ES-I3 (cell line): ENCODE results near the gene SLTM.
"Not testable (repeated sequence)": the region's sequence is repeated elsewhere in the genome, so short reads cannot be mapped to it uniquely, and the experiment has no call there.

Experiments
- H3K36me3 ChIP-seq: 2 replicates; pipeline ENCODE4 v1.6.1; 2013; ENCODE audit warnings: mild to moderate bottlenecking, low read length, control low read depth, moderate library complexity; ENCODE audit not compliant: insufficient read depth
- H3K4me1 ChIP-seq: 2 replicates; pipeline ENCODE4 v1.6.1; 2013; ENCODE audit warnings: mild to moderate bottlenecking, control low read depth, low read length; ENCODE audit not compliant: insufficient read depth
- H3K9ac ChIP-seq: 2 replicates; pipeline ENCODE4 v1.6.1; 2013; ENCODE audit warnings: low read depth, mild to moderate bottlenecking, low read length, moderate library complexity
- H3K9me3 ChIP-seq: 2 replicates; pipeline ENCODE4 v1.6.1; 2013; ENCODE audit warnings: mild to moderate bottlenecking, low read length, moderate library complexity; ENCODE audit not compliant: control insufficient read depth, insufficient read depth

Gene SLTM

GRCh38 chr15:58947179-58947578 lies 13.7 kb upstream of the SLTM start:
- Histone ChIP-seq H3K36me3 (no peaks in the 10 kb centered on the region), H3K9me3 (no peaks in the 10 kb centered on the region), H3K9ac (no peak overlapping the region), H3K4me1 (peaks cover 4% of the 10 kb centered on the region; the same call in 1 of the 2 replicates)

GRCh38 chr15:58934974-58935373 lies 1.5 kb upstream of the SLTM start:
- H3K36me3 ChIP-seq, H3K9me3 ChIP-seq: not testable (repeated sequence)
- Histone ChIP-seq H3K4me1 (peaks cover 11% of the 10 kb centered on the region), H3K9ac (peak overlapping the region; percentile 86; the same call in 1 of the 2 replicates)

GRCh38 chr15:58934521-58934920 lies 1.0 kb upstream of the SLTM start:
- Histone ChIP-seq H3K36me3 (no peaks in the 10 kb centered on the region), H3K9ac (peak overlapping the region; percentile 86), H3K9me3 (no peaks in the 10 kb centered on the region)

GRCh38 chr15:58934114-58934447 lies 602 bp upstream of the SLTM start:
- Histone ChIP-seq H3K9ac (peak overlapping the region; percentile 86), H3K36me3 (no peaks in the 10 kb centered on the region), H3K4me1 (peaks cover 11% of the 10 kb centered on the region), H3K9me3 (no peaks in the 10 kb centered on the region)

More at GRCh38 chr15:58934521-58934920, 1.0 kb upstream of the SLTM start:
- H3K4me1 ChIP-seq = peaks cover 11% of the 10 kb centered on the region

GRCh38 chr15:58932710-58933280 lies 684 bp downstream of the SLTM start:
- no peaks in the 10 kb centered on the region for H3K9me3 ChIP-seq
- peak overlapping the region; percentile 86 for H3K9ac ChIP-seq
- H3K36me3 ChIP-seq = no peaks in the 10 kb centered on the region
- peaks cover 11% of the 10 kb centered on the region for H3K4me1 ChIP-seq

GRCh38 chr15:58931987-58932588 lies 1.4 kb downstream of the SLTM start:
- Histone ChIP-seq H3K9ac (peak overlapping the region; percentile 86), H3K36me3 (0 out of 2 replicates have a peak, but pooled peaks cover 2% of the 10 kb centered on the region), H3K9me3 (no peaks in the 10 kb centered on the region), H3K4me1 (peaks cover 11% of the 10 kb centered on the region)

- Histone ChIP-seq H3K36me3 (0 out of 2 replicates have a peak, but pooled peaks cover 4% of the 10 kb centered on the region), H3K9ac (no peak overlapping the region), H3K4me1 (peaks cover 16% of the 10 kb centered on the region), H3K9me3 (no peaks in the 10 kb centered on the region)
Observed at GRCh38 chr15:58929891-58930416, 3.5 kb downstream of the SLTM start.

- peaks cover 12% of the 10 kb centered on the region for H3K4me1 ChIP-seq
- no peak overlapping the region for H3K9ac ChIP-seq
- peaks cover 10% of the 10 kb centered on the region for H3K36me3 ChIP-seq
- no peaks in the 10 kb centered on the region for H3K9me3 ChIP-seq
Observed at GRCh38 chr15:58926823-58927222, 6.7 kb downstream of the SLTM start.

GRCh38 chr15:58924327-58924726 lies 9.2 kb downstream of the SLTM start:
- H3K9ac ChIP-seq = no peak overlapping the region
- peaks cover 10% of the 10 kb centered on the region for H3K36me3 ChIP-seq
- no peaks in the 10 kb centered on the region for H3K9me3 ChIP-seq
- H3K4me1 ChIP-seq = peaks cover 5% of the 10 kb centered on the region

GRCh38 chr15:58923696-58924300 lies 9.7 kb downstream of the SLTM start:
- peaks cover 5% of the 10 kb centered on the region; the same call in 1 of the 2 replicates for H3K4me1 ChIP-seq
- H3K36me3 ChIP-seq = peaks cover 10% of the 10 kb centered on the region
- no peaks in the 10 kb centered on the region for H3K9me3 ChIP-seq
- no peak overlapping the region for H3K9ac ChIP-seq

GRCh38 chr15:58923284-58923683 lies 10.2 kb downstream of the SLTM start:
- Histone ChIP-seq H3K4me1 (peaks cover 8% of the 10 kb centered on the region), H3K9ac (no peak overlapping the region), H3K9me3 (no peaks in the 10 kb centered on the region), H3K36me3 (peaks cover 10% of the 10 kb centered on the region)

- no peaks in the 10 kb centered on the region for H3K9me3 ChIP-seq
- peaks cover 6% of the 10 kb centered on the region for H3K36me3 ChIP-seq
Observed at GRCh38 chr15:58921267-58921790, 12.2 kb downstream of the SLTM start.

GRCh38 chr15:58920447-58920846 lies 13.0 kb downstream of the SLTM start:
- H3K36me3 ChIP-seq, H3K4me1 ChIP-seq, H3K9ac ChIP-seq, H3K9me3 ChIP-seq: not testable (repeated sequence)

More at GRCh38 chr15:58921267-58921790, 12.2 kb downstream of the SLTM start:
- peaks cover 5% of the 10 kb centered on the region; the same call in 1 of the 2 replicates for H3K4me1 ChIP-seq
- H3K9ac ChIP-seq = no peak overlapping the region

GRCh38 chr15:58919232-58919631 lies 14.2 kb downstream of the SLTM start:
- Histone ChIP-seq H3K9ac (no peak overlapping the region), H3K4me1 (peaks cover 5% of the 10 kb centered on the region; the same call in 1 of the 2 replicates), H3K9me3 (no peaks in the 10 kb centered on the region), H3K36me3 (peaks cover 6% of the 10 kb centered on the region)
